ENCODE data around the gene TESK1.

The TESK1 gene

DNA sequence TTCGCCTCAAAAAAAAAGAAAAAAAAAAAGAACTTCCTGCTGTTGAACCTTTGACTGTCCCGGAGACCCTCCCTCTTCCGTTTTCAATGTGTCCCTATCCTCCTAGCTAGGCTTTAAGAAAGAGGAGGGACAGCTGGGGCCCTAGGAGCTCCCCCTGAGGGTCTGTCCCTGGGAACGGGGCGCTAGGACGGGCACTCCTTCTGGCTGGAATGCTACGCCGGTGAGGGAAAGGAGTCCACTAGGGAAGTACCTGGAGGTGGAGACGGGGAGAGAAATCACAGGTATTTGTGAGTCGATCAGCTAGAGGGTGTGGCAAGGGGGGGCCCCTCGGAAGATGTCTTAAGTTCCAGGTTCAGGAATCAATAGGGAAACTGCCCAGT lies 41.1 kb downstream of the TESK1 start:
- DNase-seq (ENCODE audit: low spot score): peak; percentile 67
- FAIRE-seq: no peak

DNA sequence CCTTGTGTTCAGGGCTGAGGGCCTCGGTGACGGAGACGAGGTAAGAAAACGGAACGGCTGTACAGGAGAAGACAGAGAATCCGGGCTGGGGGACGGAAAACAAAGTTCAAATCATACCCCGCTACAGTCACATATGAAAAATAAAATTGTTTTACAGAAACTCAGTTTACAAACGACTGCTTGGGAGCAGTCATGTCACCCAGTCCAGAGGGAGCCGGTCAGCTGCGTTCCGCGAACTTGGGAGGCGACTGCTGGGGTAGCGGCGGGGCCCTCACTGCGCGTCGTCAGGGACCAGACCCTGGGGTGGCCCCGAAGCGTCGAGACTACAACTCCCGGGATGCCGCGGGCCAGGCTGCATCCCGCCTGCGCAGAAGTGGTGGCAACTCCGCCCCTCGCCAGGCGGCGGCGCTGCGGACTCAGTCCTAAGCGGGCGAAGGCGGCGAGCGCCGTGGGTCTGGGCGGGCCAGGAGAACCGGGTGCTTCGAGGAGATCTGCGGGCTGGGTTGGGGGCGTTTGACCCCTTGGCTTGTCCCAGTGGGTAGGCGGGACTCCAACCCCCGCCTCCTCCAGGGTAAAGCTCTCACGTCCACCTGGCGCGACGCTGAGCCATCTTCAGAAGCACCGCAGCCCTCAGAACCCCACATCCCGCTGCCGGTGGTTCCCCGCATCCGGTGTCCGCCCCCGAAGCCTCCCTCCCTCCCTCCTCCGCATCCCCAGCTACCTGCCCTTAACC lies 41.6 kb downstream of the TESK1 start:
- DNase-seq (ENCODE audit: low spot score) (peak; percentile 97), FAIRE-seq (peak; percentile 76)

DNA sequence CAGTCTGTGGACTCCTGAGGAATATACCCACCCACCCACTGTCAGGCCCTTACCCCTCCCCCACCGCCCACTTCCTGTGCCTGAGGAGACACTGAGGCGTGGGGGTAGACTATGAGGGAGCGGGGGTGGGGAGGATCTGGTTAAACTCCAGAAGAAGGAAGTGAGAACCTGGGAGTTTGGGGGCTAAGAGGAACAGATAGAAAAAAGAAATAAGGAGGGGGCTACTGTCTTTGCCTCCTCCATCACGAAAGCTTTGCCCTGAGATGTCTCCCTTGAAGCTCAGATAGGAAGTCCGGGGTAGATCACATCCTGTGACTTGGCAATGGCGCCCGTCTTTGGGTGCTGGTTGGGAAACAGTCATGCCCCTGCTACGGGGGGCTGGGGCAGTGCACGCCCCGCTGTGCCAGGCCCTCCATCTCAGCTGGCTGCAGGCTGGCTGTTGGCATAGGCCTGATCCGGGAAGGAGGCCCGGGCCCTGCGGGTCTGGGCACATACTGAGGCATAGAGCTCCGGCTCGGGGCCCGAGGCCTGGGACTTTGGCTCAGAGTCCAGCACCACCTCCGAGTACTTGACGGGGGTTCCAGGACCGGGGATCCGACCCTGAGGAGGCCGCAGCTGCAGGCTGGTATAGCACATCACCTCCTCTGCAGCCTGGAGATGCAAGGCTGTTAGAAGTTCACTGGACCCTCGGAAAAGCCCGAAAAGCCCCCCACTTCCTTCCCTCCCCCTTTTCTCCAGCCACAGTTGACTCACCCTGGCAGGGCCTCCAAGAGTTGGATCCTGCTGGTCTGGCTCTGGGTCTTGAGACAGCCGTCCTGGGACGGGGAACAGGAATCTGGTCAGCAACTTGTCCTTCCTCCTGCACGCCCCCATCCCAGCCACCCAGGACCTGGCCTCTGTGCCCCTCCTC lies 44.6 kb downstream of the TESK1 start:
- FAIRE-seq: no peak
- DNase-seq (ENCODE audit: low spot score): no peak

DNA sequence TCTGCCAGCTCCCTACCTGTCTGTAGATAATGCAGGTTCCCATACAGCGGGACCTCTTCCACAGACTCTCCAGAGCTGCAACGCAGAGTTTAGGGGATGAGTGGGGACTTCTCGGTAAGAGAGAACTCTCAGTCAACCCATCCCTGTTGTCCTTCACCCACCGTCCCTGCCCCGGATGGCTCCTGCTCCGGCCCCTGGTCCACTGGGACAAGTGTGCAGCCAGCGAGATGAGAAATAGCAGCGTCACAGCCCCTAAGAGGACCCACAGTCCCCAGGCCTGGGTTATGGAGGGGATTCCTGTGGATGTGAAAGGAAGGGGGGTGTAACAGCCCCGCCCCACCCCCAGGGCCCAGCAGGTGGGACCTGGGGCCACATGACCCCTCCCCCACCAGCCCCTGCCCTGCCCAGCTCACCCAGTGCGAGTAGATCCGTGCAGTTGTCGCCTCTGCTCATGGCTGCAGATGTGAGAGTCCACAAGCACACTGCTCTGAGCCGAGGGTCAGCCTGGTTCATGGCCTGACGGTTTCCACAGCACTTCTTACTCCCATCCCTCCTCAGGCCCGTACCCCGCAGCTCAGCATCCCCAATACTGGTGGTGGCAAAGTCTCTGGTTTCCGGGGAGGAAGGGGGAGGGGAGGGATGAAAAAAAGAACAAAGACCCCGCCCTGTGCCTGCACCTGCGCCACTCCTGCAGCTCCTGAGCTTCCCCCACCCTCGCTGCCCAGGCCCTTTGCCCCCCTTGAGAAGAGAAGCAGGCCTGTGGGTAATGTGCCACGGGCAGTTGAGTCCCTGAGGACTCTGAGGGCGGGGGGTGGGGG lies 45.5 kb downstream of the TESK1 start, which contains the start of gene SIT1:
TSS of gene SIT1 (minus strand) at position 591 of the 818 bp plus-strand sequence. CDS start at position 513, 78 bp downstream.
- no peak for FAIRE-seq
- DNase-seq (ENCODE audit: low spot score): no peak

DNA sequence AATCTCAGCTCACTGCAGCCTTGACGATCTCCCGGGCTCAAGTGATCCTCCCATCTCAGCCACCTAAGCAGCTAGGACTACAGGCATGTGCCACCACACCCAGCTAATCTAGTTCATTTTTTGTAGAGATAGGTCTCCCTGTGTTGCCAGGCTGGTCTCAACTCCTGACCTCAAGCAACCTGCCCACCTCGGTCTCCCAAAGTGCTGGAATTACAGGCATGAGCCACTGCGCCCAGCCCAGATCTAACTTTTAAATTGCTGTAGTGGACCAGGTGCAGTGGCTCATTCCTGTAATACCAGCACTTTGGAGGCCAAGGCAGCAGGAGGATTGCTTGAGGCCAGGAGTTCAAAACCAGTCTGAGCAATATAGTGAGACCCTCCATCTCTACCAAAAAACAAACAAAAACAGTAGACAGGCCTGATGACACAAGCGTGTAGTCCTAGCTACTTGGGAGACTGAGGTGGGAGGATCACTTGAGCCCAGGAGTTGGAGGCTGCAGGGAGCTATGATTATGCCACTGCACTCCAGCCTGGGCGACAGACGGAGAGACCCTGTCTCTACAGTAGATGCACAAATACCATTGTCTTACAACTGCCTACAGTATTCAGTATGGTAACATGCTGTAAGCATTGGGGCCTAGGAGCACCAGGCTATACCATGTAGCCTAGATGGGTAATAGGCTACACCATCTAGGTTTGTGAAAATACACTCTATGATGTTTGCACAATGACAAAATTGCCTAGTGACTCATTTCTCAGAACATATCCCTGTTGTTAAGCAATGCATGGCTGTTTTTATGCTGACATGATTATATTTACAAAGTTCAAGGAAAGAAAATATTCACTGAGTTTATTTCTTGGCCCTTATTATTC lies 47.1 kb downstream of the TESK1 start:
- FAIRE-seq (no peak), DNase-seq (ENCODE audit: low spot score) (no peak)

DNA sequence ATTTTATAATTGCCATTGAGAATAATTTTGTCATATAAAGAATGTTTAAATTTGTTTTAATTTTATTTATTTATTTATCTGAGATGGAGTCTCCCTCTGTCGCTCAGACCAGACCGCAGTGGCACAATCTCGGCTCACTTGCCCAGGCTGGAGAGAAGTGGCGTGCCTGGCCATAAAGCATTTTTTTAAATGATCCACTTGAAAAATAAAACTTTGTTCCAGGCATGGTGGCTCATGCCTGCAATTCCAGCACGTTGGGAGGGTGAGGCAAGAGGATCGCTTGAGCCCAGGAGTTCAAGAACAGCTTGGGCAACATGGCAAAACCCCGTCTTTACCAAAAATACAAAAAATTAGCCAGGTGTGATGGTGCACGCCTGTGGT lies 47.8 kb downstream of the TESK1 start:
- FAIRE-seq (no peak), DNase-seq (ENCODE audit: low spot score) (no peak)

DNA sequence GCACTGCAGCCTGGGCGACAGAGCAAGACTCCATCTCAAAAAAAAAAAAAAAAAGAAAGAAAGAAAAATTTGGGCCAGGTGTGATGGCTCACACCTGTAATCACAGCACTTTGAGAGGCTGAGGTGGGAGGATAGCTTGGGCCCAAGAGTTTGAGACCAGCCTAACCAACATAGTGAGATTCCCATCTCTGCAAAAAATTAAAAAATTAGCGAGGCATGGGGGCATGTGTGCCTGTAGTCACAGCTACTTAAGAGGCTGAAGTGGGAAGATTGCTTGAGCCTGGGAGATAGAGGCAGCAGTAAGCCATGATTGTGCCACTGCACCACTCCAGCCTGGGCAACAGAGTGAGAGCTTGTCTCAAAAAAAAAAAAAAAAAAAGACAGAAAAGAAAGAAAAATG lies 48.5 kb downstream of the TESK1 start:
- no peak for FAIRE-seq

DNA sequence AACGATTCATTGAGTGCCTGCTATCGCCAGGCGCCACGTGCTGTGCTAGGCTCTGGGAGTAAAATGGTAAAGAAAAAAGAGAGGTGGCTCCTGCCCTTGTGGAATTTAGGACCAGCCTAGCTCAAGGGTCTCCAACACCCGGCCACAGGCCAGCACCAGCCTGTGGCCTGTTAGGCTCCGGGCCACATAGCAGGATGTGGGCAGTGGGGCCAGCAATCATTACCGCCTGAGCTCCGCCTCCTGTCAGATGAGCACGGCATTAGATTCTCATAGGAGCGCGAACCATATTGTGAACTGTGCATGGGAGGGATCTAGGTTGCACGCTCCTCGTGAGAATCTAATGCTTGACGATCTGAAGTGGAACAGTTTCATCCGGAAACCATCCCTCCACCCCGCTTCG lies 51.3 kb downstream of the TESK1 start:
- FAIRE-seq (no peak), DNase-seq (ENCODE audit: low spot score) (no peak)

More for the DNA sequence above, 48.5 kb downstream of the TESK1 start:
- no peak for DNase-seq (ENCODE audit: low spot score)

DNA sequence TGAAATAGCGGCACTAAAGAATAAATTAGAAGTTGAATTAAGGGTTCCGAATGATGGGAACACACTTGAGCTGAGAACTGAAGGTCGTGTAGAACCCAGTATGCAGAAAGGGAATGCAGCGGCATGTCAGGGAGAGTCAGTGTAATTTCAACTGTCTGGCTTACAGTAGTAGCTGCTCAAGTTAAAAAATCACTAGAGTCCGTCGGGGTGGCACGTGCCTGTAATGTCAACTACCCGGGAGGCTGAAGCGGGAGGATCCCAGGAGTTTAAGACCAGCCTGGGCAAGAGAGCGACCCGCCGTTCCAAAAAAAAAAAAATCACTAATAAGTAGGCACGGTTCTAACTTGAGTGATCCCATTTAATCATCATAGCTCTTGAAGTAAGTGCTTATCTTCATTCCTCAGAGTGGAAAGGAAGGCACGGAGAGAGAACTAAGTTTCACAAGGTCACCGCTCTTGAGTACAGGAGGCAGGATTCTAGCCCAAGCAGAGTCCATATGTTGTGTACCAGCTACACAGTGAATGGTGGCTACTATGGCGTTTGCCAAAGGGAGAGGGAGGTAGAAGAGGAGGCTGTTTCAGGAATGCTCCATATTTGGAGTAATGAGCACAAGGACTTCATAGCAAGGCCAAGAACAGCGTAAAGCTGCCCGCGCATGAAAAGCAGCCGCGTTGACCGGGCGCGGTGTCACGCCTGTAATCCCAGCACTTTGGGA lies 51.9 kb downstream of the TESK1 start:
- FAIRE-seq: no peak
- no peak for DNase-seq (ENCODE audit: low spot score)

DNA sequence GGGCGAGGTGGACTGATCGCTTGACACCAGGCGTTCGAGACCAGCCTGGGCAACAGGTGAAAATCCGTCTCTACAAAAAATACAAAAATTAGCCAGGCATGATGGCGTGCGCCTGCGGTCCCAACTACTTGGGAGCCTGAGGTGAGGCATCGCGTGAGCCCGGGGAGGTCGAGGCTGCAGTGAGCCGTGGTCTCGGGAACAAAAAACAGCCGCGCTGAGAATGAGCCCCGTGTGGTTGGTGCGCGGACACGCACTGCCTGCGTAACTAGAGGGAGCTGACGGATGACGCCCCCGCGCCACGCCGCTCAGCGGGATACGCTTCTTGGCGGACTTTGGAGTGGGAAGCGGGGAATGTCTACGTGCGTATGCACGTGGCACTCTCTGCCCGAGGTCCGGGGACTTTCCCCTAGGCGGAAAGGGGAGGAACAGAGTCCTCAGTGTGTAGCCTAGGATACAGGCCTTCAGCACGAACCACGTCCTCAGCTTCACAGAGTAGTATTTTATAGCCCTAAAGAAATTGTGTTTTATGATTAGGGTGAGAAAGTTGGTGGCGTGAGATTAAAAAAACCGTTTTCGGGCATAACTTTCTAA lies 52.6 kb downstream of the TESK1 start, which contains the start of gene RMRP:
TSS of gene RMRP (minus strand) at position 474 of the 591 bp plus-strand sequence.
- DNase-seq (ENCODE audit: low spot score): peak; percentile 95
- peak; percentile 9 for FAIRE-seq

DNA sequence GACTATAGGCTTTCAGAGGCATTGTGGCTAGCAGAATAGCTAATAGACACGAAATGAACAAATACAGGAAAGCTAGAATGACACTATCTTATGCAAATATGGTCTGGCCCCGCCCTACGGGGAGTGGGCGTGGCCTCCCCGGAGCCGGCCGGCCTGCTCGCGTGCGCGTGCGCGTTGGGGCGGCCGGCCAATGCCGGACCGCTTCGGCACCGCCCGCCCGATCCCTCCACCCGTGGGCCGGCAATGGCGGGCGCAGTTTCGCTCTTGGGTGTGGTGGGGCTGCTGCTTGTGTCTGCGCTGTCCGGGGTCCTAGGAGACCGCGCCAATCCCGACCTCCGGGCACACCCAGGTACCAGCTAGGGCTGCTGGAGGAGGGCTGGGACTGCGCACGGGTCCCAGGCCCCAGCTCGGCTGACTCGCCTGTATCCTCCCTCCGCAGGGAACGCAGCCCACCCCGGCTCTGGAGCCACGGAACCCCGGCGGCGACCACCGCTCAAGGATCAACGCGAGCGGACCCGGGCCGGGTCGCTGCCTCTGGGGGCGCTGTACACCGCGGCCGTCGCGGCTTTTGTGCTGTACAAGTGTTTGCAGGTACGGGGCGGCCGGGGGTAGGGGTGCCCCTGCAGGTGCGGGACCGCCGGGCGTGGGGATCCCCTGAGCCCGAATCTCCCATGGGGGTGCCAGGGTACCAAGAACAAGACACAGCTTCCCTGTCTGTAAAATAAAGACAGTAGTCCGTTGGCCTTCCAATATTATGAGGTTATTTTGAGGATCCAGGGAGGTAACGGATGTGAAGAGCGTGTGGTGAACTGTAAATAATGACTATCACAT lies 53.3 kb downstream of the TESK1 start, which contains the start of gene CCDC107:
TSS of gene CCDC107 (plus strand) at position 156 of the 831 bp plus-strand sequence. CDS start at position 244, 88 bp downstream.
- FAIRE-seq (peak; percentile 75), DNase-seq (ENCODE audit: low spot score) (peak; percentile 97)

DNA sequence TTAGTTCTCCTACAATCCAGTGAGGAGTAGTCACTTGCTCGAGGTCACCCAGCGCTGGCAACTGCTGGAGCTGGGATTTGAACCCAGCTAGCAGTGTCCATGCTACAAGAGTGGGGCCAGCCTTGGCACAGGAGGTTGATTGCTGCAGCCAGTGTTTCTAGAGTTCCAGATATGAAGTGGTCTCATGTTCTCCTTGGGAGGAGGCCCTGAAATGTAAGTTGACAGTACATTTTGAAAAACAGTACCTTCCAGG lies 53.8 kb downstream of the TESK1 start:
- DNase-seq (ENCODE audit: low spot score) (no peak), FAIRE-seq (no peak)

DNA sequence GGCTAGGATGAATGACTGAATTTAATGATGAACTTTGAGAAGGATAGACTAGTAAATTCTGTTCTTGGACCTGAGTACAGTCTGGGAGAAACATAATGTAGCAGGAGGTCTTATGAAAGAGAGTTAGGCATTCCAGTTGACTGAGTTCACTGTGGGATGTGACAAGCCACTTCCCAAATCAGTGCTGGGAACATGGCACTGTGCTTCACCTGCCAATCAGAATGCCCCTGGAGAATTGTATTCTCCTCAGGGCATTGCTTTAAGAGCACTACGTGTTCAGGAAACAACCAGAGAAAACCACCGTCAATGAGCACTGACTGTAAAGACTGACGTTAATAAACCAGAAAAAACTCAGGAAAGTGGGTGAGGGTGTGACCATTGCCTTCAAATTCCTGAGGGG lies 54.3 kb downstream of the TESK1 start:
- FAIRE-seq (no peak), DNase-seq (ENCODE audit: low spot score) (no peak)
